Measurements from ENCODE around the gene HM13.

HM13 gene

GRCh38 chr20:31551163-31552081 is 37.2 kb downstream of the HM13 start:
- H3K9me3 ChIP-seq (ENCODE audit: low read length), result no peaks in the 10 kb centered on the region
- H3K4me3 ChIP-seq (ENCODE audit: low read length), result no peak overlapping the region
- no peaks in the 10 kb centered on the region for H3K27me3 ChIP-seq (ENCODE audit: insufficient read depth, low read length)
- H3K36me3 ChIP-seq (ENCODE audit: insufficient read depth, low read length), result peaks cover 60% of the 10 kb centered on the region
- no peak overlapping the region for H2AFZ ChIP-seq (ENCODE audit: low read depth, low read length)
- peaks cover 5% of the 10 kb centered on the region for H3K4me1 ChIP-seq (ENCODE audit: insufficient read depth, low read length)

DNA sequence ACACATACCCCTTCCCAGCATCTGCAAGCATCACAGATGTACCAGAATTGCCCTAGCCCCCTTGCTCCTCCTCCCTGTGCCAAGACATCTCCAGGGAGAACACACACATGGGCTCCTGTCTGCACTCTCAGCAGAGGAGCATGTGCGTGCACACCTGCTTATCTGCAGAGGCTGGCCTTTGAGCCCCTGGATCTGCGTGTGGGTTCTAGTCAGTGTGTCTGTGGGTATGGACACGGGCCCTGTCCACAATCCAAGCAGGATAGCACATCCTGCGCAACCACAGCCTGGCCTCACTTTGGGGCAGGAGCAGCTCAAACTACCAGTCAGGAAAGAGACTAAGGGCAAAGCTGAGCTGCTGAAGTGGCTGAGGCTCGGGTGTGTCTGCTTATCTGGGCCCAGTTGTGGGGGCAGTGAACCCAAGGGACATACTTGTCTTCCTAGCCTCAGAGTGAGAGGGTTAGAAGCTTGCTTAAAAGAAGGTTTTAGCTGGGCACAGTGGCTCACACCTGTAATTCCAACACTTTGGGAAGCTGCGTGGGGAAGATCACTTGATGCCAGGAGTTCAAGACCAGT is 41.0 kb downstream of the HM13 start:
- no peaks in the 10 kb centered on the region for H3K4me1 ChIP-seq (ENCODE audit: insufficient read depth, low read length)
- no peaks in the 10 kb centered on the region for H3K9me3 ChIP-seq (ENCODE audit: low read length)
- H3K36me3 ChIP-seq (ENCODE audit: insufficient read depth, low read length), result peaks cover 49% of the 10 kb centered on the region
- H2AFZ ChIP-seq (ENCODE audit: low read depth, low read length), result no peak overlapping the region
- H3K27me3 ChIP-seq (ENCODE audit: insufficient read depth, low read length), result no peaks in the 10 kb centered on the region
- no peak overlapping the region for H3K4me3 ChIP-seq (ENCODE audit: low read length)

DNA sequence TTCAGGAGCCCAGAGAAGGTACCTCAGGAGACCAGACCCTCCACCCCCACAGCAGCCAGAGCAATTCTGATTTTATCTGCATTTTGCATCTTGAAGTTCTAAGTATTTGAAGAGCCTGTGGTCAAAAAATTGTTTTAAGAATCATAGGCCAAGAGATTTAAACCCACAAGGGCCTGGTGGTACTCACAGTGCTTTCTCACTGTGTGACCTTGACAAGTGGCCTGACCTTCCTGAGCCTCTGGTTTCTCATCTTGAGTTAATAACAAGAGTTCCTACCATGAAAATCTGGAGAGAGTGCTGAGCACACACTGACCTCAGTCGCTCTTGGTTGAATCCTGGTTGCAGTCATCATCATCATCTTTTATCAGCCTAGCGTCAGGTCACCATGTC is 45.5 kb downstream of the HM13 start:
- H3K9me3 ChIP-seq (ENCODE audit: low read length), result no peaks in the 10 kb centered on the region
- H2AFZ ChIP-seq (ENCODE audit: low read depth, low read length), result no peak overlapping the region
- H3K4me3 ChIP-seq (ENCODE audit: low read length), result no peak overlapping the region
- H3K36me3 ChIP-seq (ENCODE audit: insufficient read depth, low read length), result peaks cover 44% of the 10 kb centered on the region
- H3K27me3 ChIP-seq (ENCODE audit: insufficient read depth, low read length), result no peaks in the 10 kb centered on the region
- H3K4me1 ChIP-seq (ENCODE audit: insufficient read depth, low read length), result no peaks in the 10 kb centered on the region

GRCh38 chr20:31560094-31560745 is 46.0 kb downstream of the HM13 start:
- H2AFZ ChIP-seq (ENCODE audit: low read depth, low read length), result no peak overlapping the region
- H3K9me3 ChIP-seq (ENCODE audit: low read length), result no peaks in the 10 kb centered on the region
- H3K27me3 ChIP-seq (ENCODE audit: insufficient read depth, low read length), result no peaks in the 10 kb centered on the region
- H3K4me1 ChIP-seq (ENCODE audit: insufficient read depth, low read length), result no peaks in the 10 kb centered on the region
- H3K4me3 ChIP-seq (ENCODE audit: low read length), result no peak overlapping the region
- H3K36me3 ChIP-seq (ENCODE audit: insufficient read depth, low read length), result peaks cover 38% of the 10 kb centered on the region

DNA sequence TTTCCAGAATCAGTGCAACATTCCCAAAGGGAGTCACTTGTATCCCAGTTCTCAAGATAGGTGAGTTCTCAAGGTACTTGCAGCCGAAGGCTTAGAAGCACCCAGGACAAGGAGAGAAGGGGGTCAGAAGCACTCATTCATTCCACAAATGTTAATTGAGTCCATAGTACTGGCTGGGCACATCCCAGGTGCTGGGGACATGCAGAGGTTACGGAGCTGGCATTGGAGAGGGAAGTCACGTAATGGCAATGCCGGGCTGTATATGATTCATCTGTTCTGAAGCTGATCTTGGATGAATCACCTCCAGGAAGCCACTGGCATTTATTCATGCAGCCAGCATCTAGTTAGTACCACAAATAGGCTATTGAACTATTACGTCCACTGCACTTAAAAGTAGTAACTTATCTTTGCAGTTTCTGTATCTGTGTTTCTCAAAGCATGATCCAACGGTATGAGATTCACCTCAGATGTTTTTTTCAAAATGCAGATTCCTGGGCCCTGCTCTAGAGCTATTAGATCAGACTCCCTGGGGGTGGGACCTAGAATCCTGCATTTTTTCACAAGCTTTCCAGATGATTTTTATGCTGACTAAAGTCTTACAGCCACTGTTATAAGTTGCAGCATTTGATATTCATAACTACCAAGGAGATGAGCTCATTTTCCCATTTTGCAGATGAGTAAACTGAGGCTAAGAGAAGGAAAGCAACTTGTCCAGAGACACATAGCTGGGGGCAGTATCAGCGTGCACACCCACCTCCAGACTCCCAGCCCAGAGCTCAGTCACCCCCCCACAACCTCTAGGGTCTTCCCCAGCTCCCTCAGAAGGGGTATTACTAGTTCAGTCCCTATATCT is 46.7 kb downstream of the HM13 start:
- H2AFZ ChIP-seq (ENCODE audit: low read depth, low read length), result no peak overlapping the region
- no peaks in the 10 kb centered on the region for H3K4me1 ChIP-seq (ENCODE audit: insufficient read depth, low read length)
- no peaks in the 10 kb centered on the region for H3K27me3 ChIP-seq (ENCODE audit: insufficient read depth, low read length)
- H3K9me3 ChIP-seq (ENCODE audit: low read length), result no peaks in the 10 kb centered on the region
- no peak overlapping the region for H3K4me3 ChIP-seq (ENCODE audit: low read length)
- peaks cover 42% of the 10 kb centered on the region for H3K36me3 ChIP-seq (ENCODE audit: insufficient read depth, low read length)

GRCh38 chr20:31562241-31562640 is 48.0 kb downstream of the HM13 start:
- Histone ChIP-seq H3K9me3 (ENCODE audit: low read length) (no peaks in the 10 kb centered on the region), H3K27me3 (ENCODE audit: insufficient read depth, low read length) (no peaks in the 10 kb centered on the region), H3K36me3 (ENCODE audit: insufficient read depth, low read length) (peaks cover 46% of the 10 kb centered on the region), H3K4me1 (ENCODE audit: insufficient read depth, low read length) (no peaks in the 10 kb centered on the region), H2AFZ (ENCODE audit: low read depth, low read length) (no peak overlapping the region), H3K4me3 (ENCODE audit: low read length) (no peak overlapping the region)

- H3K4me3 ChIP-seq (ENCODE audit: low read length), result no peak overlapping the region
- H2AFZ ChIP-seq (ENCODE audit: low read depth, low read length), result no peak overlapping the region
- H3K36me3 ChIP-seq (ENCODE audit: insufficient read depth, low read length), result peaks cover 50% of the 10 kb centered on the region
- H3K27me3 ChIP-seq (ENCODE audit: insufficient read depth, low read length), result no peaks in the 10 kb centered on the region
- H3K4me1 ChIP-seq (ENCODE audit: insufficient read depth, low read length), result no peaks in the 10 kb centered on the region
- no peaks in the 10 kb centered on the region for H3K9me3 ChIP-seq (ENCODE audit: low read length)
Measured at GRCh38 chr20:31564284-31564683, 50.0 kb downstream of the HM13 start.

DNA sequence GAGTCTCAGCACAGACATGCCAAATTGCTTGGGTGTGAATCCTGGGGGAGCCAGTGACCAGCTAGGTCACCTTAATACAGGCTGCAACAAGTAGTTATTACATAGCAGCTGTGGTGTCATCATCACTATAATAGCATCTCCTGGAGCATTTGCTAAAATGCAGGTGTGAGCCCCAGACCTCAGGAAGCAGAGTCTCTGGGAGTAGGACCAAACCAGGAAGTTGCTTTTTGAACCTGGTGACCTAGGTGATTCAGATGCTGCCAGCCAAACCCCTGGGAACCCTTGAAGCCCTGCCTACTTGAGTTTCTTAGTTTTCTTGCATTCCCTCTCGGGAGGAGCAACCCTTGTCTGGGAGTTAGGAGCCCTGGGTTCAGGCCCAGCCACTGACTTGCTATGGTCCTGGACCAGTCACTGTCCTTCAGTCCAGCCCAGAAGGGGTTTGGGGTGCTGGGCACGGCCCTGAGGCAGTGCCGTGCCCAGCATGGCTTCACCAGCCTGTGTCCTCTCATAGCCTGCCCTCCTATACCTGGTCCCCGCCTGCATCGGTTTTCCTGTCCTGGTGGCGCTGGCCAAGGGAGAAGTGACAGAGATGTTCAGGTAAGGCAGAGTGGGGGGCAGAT is 51.6 kb downstream of the HM13 start:
- Histone ChIP-seq H3K4me3 (ENCODE audit: low read length) (no peak overlapping the region), H3K4me1 (ENCODE audit: insufficient read depth, low read length) (no peaks in the 10 kb centered on the region), H2AFZ (ENCODE audit: low read depth, low read length) (no peak overlapping the region), H3K36me3 (ENCODE audit: insufficient read depth, low read length) (peaks cover 50% of the 10 kb centered on the region), H3K27me3 (ENCODE audit: insufficient read depth, low read length) (no peaks in the 10 kb centered on the region), H3K9me3 (ENCODE audit: low read length) (no peaks in the 10 kb centered on the region)

DNA sequence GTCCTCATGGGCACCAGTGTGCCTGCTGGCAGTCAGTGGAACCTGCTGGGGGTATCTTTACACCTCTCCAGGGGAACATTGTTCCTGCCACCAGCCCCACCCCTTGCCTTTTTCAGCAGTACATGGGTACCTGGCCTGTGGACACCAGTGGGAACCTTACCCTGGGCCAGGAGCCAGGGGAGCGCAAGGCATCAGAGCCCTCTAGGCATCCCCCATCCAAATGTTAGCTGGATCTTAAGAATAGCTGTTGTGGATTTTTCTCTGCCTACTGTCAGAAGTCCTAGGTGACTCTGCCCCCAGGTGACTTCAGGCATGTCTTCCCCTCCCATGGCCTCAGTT is 52.0 kb downstream of the HM13 start:
- Histone ChIP-seq H3K36me3 (ENCODE audit: insufficient read depth, low read length) (peaks cover 47% of the 10 kb centered on the region), H3K4me1 (ENCODE audit: insufficient read depth, low read length) (no peaks in the 10 kb centered on the region), H2AFZ (ENCODE audit: low read depth, low read length) (no peak overlapping the region), H3K9me3 (ENCODE audit: low read length) (no peaks in the 10 kb centered on the region), H3K4me3 (ENCODE audit: low read length) (no peak overlapping the region), H3K27me3 (ENCODE audit: insufficient read depth, low read length) (no peaks in the 10 kb centered on the region)

DNA sequence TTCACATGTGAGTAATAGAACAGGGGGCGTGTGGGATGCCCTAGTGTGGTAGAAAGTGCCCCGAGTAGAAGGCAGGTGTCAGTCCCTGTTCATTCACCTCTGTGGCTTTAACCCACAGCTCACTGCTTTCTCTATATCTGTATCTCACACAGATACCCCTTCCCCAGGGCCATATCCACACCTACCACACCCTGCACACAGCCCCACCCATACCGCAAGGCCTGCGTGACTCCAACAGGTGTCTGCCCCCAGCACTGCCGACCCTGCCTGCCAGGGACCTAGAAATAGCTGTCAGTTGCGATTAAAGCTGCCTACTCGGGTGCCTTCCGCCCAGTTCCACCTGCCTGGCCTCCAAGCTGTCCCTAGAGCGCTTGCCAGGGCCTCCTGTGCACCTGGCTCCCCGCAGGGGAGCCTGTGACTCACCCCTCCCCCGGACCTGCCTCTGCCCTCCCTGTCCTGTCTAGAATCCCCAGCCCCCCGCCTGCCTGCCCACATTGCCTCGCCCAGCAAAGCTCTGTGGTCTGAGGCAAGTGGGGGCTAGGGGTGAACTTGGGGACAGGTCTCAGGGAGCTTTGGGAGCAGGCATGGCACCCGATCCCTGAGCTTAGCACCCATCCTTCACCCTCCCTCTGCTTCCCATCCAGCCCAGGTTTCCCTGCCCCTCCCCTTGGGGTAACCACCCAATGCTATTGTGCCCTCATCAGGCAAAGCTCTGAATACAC is 52.6 kb downstream of the HM13 start:
- Histone ChIP-seq H3K36me3 (ENCODE audit: insufficient read depth, low read length) (peaks cover 42% of the 10 kb centered on the region), H3K27me3 (ENCODE audit: insufficient read depth, low read length) (no peaks in the 10 kb centered on the region), H3K4me3 (ENCODE audit: low read length) (no peak overlapping the region), H2AFZ (ENCODE audit: low read depth, low read length) (no peak overlapping the region), H3K9me3 (ENCODE audit: low read length) (no peaks in the 10 kb centered on the region), H3K4me1 (ENCODE audit: insufficient read depth, low read length) (no peaks in the 10 kb centered on the region)

- H2AFZ ChIP-seq (ENCODE audit: low read depth, low read length), result no peak overlapping the region
- H3K36me3 ChIP-seq (ENCODE audit: insufficient read depth, low read length), result peaks cover 37% of the 10 kb centered on the region
- H3K27me3 ChIP-seq (ENCODE audit: insufficient read depth, low read length), result no peaks in the 10 kb centered on the region
- H3K9me3 ChIP-seq (ENCODE audit: low read length), result no peaks in the 10 kb centered on the region
- no peak overlapping the region for H3K4me3 ChIP-seq (ENCODE audit: low read length)
- H3K4me1 ChIP-seq (ENCODE audit: insufficient read depth, low read length), result peaks cover 3% of the 10 kb centered on the region
Measured at GRCh38 chr20:31567380-31567720, 53.1 kb downstream of the HM13 start.

GRCh38 chr20:31568041-31568731 is 53.9 kb downstream of the HM13 start:
- H3K9me3 ChIP-seq (ENCODE audit: low read length), result no peaks in the 10 kb centered on the region
- peaks cover 30% of the 10 kb centered on the region for H3K36me3 ChIP-seq (ENCODE audit: insufficient read depth, low read length)
- no peaks in the 10 kb centered on the region for H3K27me3 ChIP-seq (ENCODE audit: insufficient read depth, low read length)
- H3K4me3 ChIP-seq (ENCODE audit: low read length), result no peak overlapping the region
- H3K4me1 ChIP-seq (ENCODE audit: insufficient read depth, low read length), result peaks cover 7% of the 10 kb centered on the region
- H2AFZ ChIP-seq (ENCODE audit: low read depth, low read length), result no peak overlapping the region
